ENCODE results near the gene CACNA1C. TPM values are rescaled to one million over a fixed set of nuclear protein-coding genes. Genes with fewer than 3 reads are reported as not detected.

CACNA1C gene
- total and polyA plus RNA-seq, 10 of the 15 experiments (the other 5 are each of a cell fraction or from before 2014, with no cell fraction given): under 0.01 to 0.15 (median 0.09) TPM; not detected in 5

DNA sequence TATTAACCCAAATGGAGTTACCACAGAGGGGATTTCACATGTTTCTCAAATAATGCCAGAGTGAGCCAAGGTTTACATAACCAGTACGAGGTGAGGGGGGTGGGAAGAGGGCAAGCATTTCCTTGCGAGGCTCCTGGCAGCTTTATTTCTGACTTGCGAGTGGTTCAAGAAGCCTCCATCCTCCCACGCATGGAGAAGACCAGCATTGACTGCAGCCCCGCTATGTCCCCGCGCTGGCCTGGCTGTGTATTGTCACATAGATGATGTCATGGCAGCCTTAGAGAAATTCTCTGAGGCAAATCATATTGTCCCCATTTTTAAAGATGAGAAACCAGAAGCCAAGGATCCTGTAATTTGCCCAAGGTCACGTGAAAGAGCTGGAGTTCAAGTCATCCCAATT is 188.2 kb downstream of the CACNA1C start (continued):
- TF ChIP-seq, protein P1, sequence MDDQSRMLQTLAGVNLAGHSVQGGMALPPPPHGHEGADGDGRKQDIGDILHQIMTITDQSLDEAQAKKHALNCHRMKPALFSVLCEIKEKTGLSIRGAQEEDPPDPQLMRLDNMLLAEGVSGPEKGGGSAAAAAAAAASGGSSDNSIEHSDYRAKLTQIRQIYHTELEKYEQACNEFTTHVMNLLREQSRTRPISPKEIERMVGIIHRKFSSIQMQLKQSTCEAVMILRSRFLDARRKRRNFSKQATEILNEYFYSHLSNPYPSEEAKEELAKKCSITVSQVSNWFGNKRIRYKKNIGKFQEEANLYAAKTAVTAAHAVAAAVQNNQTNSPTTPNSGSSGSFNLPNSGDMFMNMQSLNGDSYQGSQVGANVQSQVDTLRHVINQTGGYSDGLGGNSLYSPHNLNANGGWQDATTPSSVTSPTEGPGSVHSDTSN (IDR thresholded peaks at IDR 0.05; ENCODE audit: insufficient replicate concordance, low read depth, low read length): no peak
- TF ChIP-seq RBBP5 (conservative IDR thresholded peaks at IDR 0.05): no peak

DNA sequence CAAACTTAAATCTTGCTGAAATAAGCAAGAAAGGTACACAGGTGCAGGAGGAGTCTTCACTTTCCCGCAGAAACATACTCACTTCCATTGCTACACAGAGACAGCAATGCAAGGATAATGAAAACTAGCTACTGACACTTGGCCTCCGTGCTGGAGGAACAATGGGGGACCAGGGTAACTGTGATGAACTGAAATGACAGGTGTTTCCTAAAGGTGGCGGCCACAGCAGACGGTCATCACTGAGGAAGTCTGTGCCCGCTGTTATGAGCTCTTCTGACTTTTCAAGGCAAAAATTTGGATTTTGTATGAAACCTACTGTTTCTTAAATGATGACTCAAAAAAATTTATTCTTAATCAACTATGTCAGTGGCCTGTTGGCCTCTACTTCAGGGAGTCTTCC is 189.4 kb downstream of the CACNA1C start:
- H3K27me3 ChIP-seq (replicated peaks in 1 of 2; ENCODE audit: control insufficient read depth in 2 of 2, insufficient read depth in 2 of 2, low read length in 1 of 2): no peaks in the 10 kb centered on the region
- H4K20me1 ChIP-seq (ENCODE audit: control insufficient read depth, insufficient read depth): no peaks in the 10 kb centered on the region
- FAIRE-seq (no peak), ATAC-seq (no peak), DNase-seq (ENCODE audit: low read depth, low spot score) (no peak)
- no peaks in the 10 kb centered on the region for H3K79me2 ChIP-seq (ENCODE audit: control insufficient read depth, insufficient read depth, low read length)
- TF ChIP-seq FOXK2 (IDR thresholded peaks at IDR 0.05): no peak
- TF ChIP-seq NR2F1 (conservative IDR thresholded peaks at IDR 0.05): no peak
- no peak for TF ChIP-seq POLR2A (IDR thresholded peaks at IDR 0.05; ENCODE audit: low read depth, low read length)
- no peak for TF ChIP-seq JUND (IDR thresholded peaks at IDR 0.05; ENCODE audit: low read depth, low read length)
- TF ChIP-seq MEF2B (IDR thresholded peaks at IDR 0.05; ENCODE audit: partially characterized antibody, poor library complexity, severe bottlenecking): no peak
- no peak for TF ChIP-seq KLF5 (IDR thresholded peaks at IDR 0.05; ENCODE audit: partially characterized antibody)
- no peak for TF ChIP-seq KDM1A (IDR thresholded peaks at IDR 0.05; ENCODE audit: borderline replicate concordance)
- TF ChIP-seq, protein P2, sequence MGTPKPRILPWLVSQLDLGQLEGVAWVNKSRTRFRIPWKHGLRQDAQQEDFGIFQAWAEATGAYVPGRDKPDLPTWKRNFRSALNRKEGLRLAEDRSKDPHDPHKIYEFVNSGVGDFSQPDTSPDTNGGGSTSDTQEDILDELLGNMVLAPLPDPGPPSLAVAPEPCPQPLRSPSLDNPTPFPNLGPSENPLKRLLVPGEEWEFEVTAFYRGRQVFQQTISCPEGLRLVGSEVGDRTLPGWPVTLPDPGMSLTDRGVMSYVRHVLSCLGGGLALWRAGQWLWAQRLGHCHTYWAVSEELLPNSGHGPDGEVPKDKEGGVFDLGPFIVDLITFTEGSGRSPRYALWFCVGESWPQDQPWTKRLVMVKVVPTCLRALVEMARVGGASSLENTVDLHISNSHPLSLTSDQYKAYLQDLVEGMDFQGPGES (IDR thresholded peaks at IDR 0.05): no peak
- TF ChIP-seq DPF2 (IDR thresholded peaks at IDR 0.05): no peak
- TF ChIP-seq EP300 (IDR thresholded peaks at IDR 0.05; ENCODE audit: borderline replicate concordance in 1 of 2, control insufficient read depth in 1 of 2, low read depth in 2 of 2, low read length in 2 of 2): no peak
- no peak for TF ChIP-seq RELA (IDR thresholded peaks at IDR 0.05; ENCODE audit: borderline replicate concordance, partially characterized antibody)
- TF ChIP-seq SMAD5 (IDR thresholded peaks at IDR 0.05; ENCODE audit: low read depth): no peak
- no peak for TF ChIP-seq RAD21 (IDR thresholded peaks at IDR 0.05; ENCODE audit: insufficient read depth, low read depth, low read length)
- TF ChIP-seq, protein P3, sequence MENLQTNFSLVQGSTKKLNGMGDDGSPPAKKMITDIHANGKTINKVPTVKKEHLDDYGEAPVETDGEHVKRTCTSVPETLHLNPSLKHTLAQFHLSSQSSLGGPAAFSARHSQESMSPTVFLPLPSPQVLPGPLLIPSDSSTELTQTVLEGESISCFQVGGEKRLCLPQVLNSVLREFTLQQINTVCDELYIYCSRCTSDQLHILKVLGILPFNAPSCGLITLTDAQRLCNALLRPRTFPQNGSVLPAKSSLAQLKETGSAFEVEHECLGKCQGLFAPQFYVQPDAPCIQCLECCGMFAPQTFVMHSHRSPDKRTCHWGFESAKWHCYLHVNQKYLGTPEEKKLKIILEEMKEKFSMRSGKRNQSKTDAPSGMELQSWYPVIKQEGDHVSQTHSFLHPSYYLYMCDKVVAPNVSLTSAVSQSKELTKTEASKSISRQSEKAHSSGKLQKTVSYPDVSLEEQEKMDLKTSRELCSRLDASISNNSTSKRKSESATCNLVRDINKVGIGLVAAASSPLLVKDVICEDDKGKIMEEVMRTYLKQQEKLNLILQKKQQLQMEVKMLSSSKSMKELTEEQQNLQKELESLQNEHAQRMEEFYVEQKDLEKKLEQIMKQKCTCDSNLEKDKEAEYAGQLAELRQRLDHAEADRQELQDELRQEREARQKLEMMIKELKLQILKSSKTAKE (IDR thresholded peaks at IDR 0.05; ENCODE audit: low read depth, poor library complexity, severe bottlenecking): no peak
- no peak for TF ChIP-seq NBN (IDR thresholded peaks at IDR 0.05)
- RAD21 ChIA-PET (ENCODE audit: unreplicated experiment): no interaction called here
- H3K4me3 ChIP-seq: no peak overlapping the region
- SMC1A ChIA-PET (ENCODE audit: uncharacterized antibody, unreplicated experiment): no interaction called here
- no peaks in the 10 kb centered on the region for H3K9me3 ChIP-seq (replicated peaks; ENCODE audit: control insufficient read depth, insufficient read depth, low read length)
- no peak overlapping the region for H3K4me2 ChIP-seq (ENCODE audit: control insufficient read depth, insufficient read depth)
- in situ Hi-C loops (cut with MboI): no loop called here
- intact Hi-C loops (cut with micrococcal nuclease; ENCODE audit: unreplicated experiment): no loop called here
- H3K36me3 ChIP-seq (ENCODE audit: control insufficient read depth in 2 of 2, insufficient read depth in 2 of 2, low read length in 1 of 2): no peaks in the 10 kb centered on the region
- POLR2A ChIA-PET: no interaction called here
- no peak overlapping the region for H3K27ac ChIP-seq (ENCODE audit: control insufficient read depth, insufficient read depth)
- H3K9ac ChIP-seq (ENCODE audit: control insufficient read depth, insufficient read depth, low read length): no peak overlapping the region
- peaks cover 3% of the 10 kb centered on the region; the same call in 1 of the 2 replicates for H3K4me1 ChIP-seq (ENCODE audit: control insufficient read depth, insufficient read depth, low read length)
- WGBS (ENCODE audit: insufficient coverage, insufficient replicate concordance, low lambda C conversion rate, missing lambda C conversion rate): 88% methylated on average over 5 of the region's 5 CpGs
- no peak overlapping the region for H2AFZ ChIP-seq (ENCODE audit: control insufficient read depth, low read depth, low read length)
- BruUV-seq (replicated peaks): no TSS peak
- CTCF ChIA-PET: interaction anchor here (1.3 kb wide), 1 partner anchor 46 kb away, joined by 3 read pairs; no protein-coding TSS in a partner anchor

Measured in GM12878 (cell line).